Measurements from ENCODE around the gene MAPK8. TPM values are rescaled to one million over a fixed set of nuclear protein-coding genes. Genes with fewer than 3 reads are reported as not detected.

The MAPK8 gene
- total and polyA plus RNA-seq, 12 donors = 7.4 to 41.9 (median 30.0) TPM

- Histone ChIP-seq H3K4me1 (peaks cover 0 to 39% (median 17%) of the 10 kb centered on the region in 9 donors), H3K4me3 (no peak overlapping the region), H3K9me3 (peaks cover 0 to 7% (median 0%) of the 10 kb centered on the region in 11 donors), H3K36me3 (no peaks in the 10 kb centered on the region), H3K27me3 (peaks cover 0 to 7% (median 6%) of the 10 kb centered on the region in 7 donors), H3K27ac (no peak overlapping the region)
- WGBS, 2 donors = 90 to 96% methylated on average over 4 of the region's 4 CpGs
- ATAC-seq (no peak), DNase-seq (no peak)
- intact Hi-C loops (cut with DNase I) = no loop called here
- TF ChIP-seq, protein P1, sequence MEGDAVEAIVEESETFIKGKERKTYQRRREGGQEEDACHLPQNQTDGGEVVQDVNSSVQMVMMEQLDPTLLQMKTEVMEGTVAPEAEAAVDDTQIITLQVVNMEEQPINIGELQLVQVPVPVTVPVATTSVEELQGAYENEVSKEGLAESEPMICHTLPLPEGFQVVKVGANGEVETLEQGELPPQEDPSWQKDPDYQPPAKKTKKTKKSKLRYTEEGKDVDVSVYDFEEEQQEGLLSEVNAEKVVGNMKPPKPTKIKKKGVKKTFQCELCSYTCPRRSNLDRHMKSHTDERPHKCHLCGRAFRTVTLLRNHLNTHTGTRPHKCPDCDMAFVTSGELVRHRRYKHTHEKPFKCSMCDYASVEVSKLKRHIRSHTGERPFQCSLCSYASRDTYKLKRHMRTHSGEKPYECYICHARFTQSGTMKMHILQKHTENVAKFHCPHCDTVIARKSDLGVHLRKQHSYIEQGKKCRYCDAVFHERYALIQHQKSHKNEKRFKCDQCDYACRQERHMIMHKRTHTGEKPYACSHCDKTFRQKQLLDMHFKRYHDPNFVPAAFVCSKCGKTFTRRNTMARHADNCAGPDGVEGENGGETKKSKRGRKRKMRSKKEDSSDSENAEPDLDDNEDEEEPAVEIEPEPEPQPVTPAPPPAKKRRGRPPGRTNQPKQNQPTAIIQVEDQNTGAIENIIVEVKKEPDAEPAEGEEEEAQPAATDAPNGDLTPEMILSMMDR (IDR thresholded peaks at IDR 0.05) = no peak
Measured at GRCh38 chr10:48469516-48470020, 163.1 kb downstream of the MAPK8 start.

DNA sequence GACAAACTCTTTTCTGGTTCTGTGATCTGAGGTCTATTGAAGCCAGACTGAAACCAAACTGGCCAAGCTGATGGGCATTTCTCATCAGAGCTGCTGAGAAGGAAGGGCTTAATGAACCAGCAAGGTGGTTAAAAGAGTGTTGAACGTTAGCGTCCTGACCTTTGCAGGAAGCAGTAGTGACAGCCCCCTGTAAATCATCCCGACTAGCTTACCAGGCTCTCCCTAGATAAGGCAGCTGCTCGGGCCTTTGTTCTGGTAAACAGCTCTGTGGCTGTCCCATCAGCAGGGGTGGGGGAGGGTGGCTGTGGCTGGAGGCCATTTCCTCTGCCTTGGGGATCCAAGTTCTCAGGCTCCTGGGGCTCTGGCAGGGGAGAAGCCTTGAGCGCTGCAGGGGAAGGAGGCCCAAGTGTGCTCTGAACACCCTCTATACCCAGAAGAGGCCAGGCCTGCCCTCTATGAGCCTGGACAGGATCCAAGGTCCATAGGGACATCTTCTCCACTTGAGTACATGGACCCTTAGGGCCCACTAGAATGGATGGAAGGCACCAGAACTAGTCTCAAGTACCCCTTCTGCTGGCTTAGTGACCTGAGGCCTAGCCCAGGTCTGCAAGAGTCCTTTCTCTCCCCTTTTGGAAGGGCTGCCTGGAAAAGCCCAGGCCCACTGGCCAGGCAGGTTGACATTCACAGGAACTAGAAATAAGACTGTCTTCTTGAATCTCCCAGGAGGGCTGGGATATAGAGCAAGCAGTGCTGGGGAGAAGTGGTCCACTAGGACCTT lies 163.8 kb downstream of the MAPK8 start:
- no peak for DNase-seq
- TF ChIP-seq, protein P1 (IDR thresholded peaks at IDR 0.05) = no peak

DNA sequence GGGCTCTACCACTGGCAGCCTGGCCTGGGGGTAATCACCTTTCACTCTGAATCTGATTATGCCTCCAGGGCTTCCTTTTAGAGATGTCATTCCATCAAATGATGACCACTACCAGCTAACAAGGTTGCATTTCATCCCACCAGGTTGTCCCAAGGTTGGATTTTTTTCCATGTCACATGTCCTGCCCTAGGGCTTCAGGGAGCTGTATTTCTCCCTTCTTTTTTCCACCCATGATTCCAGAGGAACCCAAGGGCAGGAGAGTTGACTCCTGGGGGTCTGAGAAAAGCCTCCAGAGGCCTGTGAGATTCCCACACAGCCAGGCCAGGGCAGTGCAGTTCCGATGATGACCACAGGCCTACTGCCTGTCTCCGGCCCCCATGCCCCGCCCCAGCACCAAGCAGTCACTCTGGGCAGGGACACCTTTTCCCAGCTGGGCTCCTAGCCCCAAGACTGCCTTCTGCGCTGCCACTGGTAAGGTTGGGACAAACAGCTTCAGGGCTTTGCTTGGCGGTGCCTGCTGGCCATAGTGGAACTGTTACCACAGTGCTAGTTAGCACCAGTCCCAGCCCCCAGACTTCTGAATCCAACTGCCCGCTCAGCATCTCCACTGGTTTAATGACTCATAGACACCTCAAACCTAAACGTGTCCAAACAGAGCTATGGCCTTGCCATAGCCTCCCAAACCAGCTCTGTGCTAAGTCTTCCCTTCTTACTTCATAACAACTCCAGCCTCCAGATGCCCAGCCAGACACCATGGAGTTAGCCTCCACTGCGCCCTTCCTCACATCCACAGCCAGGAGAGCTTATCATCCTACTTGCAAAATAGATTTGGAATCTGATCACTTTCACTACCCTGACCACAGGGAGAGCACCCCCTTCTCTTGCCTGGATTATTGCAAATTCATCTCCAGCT lies 164.7 kb downstream of the MAPK8 start:
- intact Hi-C loops (cut with DNase I) = no loop called here
- Histone ChIP-seq H3K4me1 (peaks cover 0 to 27% (median 9%) of the 10 kb centered on the region in 9 donors), H3K9me3 (peaks cover 0 to 7% (median 0%) of the 10 kb centered on the region in 11 donors), H3K36me3 (no peaks in the 10 kb centered on the region), H3K27ac (no peak overlapping the region), H3K4me3 (no peak overlapping the region), H3K27me3 (peaks cover 0 to 7% (median 2%) of the 10 kb centered on the region in 7 donors)
- TF ChIP-seq, protein P1 (IDR thresholded peaks at IDR 0.05) = no peak
- ATAC-seq = no peak
- WGBS, 2 donors = 83 to 87% methylated on average over 8 of the region's 8 CpGs
- DNase-seq = no peak

More for the DNA sequence above, 163.8 kb downstream of the MAPK8 start:
- peaks cover 0 to 32% (median 13%) of the 10 kb centered on the region in 9 donors for H3K4me1 ChIP-seq
- 39 to 44% methylated on average over 5 of the region's 5 CpGs for WGBS, 2 donors
- peak in 2 of 8 donors; percentile 34 to 48 for ATAC-seq
- intact Hi-C loops (cut with DNase I) = no loop called here
- H3K27ac ChIP-seq = no peak overlapping the region
- peaks cover 0 to 7% (median 0%) of the 10 kb centered on the region in 11 donors for H3K9me3 ChIP-seq
- no peaks in the 10 kb centered on the region for H3K36me3 ChIP-seq
- H3K27me3 ChIP-seq = peaks cover 0 to 7% (median 6%) of the 10 kb centered on the region in 7 donors
- no peak overlapping the region for H3K4me3 ChIP-seq

DNA sequence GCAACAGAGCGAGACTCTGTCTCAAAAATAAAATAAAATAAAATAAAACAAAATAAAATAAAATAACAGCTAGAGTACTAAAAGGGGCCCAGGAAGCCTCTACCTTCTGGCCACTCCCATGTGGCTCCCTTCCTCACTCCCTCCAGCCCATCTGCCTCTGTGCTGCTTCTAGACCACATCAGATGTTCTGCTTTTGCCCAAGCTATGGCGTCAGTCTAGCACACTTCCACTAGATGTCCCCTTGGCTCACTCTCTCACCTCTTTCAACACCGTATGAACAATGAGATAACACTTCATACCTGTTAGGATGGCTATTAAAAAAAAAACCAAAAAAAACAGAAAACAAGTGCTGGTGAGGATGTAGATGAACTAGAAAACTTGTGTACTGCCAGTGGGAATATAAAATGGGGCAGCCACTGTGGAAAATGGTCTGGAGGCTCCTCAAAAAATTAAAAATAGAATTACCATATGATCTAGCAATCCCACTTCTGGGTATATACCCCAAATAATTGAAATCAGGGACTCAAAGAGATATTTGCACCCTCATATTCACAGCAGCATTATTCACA lies 166.1 kb downstream of the MAPK8 start:
- TF ChIP-seq, protein P1 (IDR thresholded peaks at IDR 0.05) = no peak
- DNase-seq = no peak
- 56% methylated on average over 3 of the region's 3 CpGs for WGBS, 2 donors
- H3K27ac ChIP-seq = no peak overlapping the region
- H3K36me3 ChIP-seq = no peaks in the 10 kb centered on the region
- H3K9me3 ChIP-seq = peaks cover 0 to 7% (median 0%) of the 10 kb centered on the region in 11 donors
- peaks cover 0 to 26% (median 9%) of the 10 kb centered on the region in 9 donors for H3K4me1 ChIP-seq
- ATAC-seq = no peak
- intact Hi-C loops (cut with DNase I) = no loop called here
- no peak overlapping the region for H3K4me3 ChIP-seq
- no peaks in the 10 kb centered on the region for H3K27me3 ChIP-seq
